Measurements from ENCODE around the gene SV2A. TPM values are rescaled to one million over a fixed set of nuclear protein-coding genes. Genes with fewer than 3 reads are reported as not detected.

The SV2A gene
- total and polyA plus RNA-seq, 8 donors, result 3.3 to 7.9 (median 6.2) TPM

- Histone ChIP-seq H3K27me3 (no peaks in the 10 kb centered on the region), H3K36me3 (peaks cover 0 to 54% of the 10 kb centered on the region in 2 donors), H3K9me3 (no peaks in the 10 kb centered on the region), H3K27ac (no peak overlapping the region), H3K4me3 (peak overlapping the region in 1 of 2 donors; percentile 89), H3K4me1 (peaks cover 7 to 51% of the 10 kb centered on the region in 2 donors)
- ATAC-seq, result no peak
- intact Hi-C loops (cut with DNase I), result no loop called here
- DNase-seq, result no peak
- no peak for TF ChIP-seq CTCF (IDR thresholded peaks at IDR 0.05)
These were observed 8.7 kb upstream of the SV2A start for GRCh38 chr1:149926296-149926695.

- intact Hi-C loops (cut with DNase I), result no loop called here
- Histone ChIP-seq H3K27ac (no peak overlapping the region), H3K4me1 (peaks cover 7 to 51% of the 10 kb centered on the region in 2 donors), H3K9me3 (no peaks in the 10 kb centered on the region), H3K27me3 (no peaks in the 10 kb centered on the region), H3K36me3 (peaks cover 0 to 56% of the 10 kb centered on the region in 2 donors), H3K4me3 (peak overlapping the region in 1 of 2 donors; percentile 89)
- DNase-seq, result no peak
- no peak for ATAC-seq
- no peak for TF ChIP-seq CTCF (IDR thresholded peaks at IDR 0.05)
These were observed 8.1 kb upstream of the SV2A start for GRCh38 chr1:149925751-149926150.

GRCh38 chr1:149925345-149925744 lies 7.7 kb upstream of the SV2A start:
- intact Hi-C loops (cut with DNase I), result no loop called here
- no peak for DNase-seq
- Histone ChIP-seq H3K4me1 (peaks cover 7 to 47% of the 10 kb centered on the region in 2 donors), H3K27me3 (no peaks in the 10 kb centered on the region), H3K4me3 (no peak overlapping the region), H3K9me3 (no peaks in the 10 kb centered on the region), H3K36me3 (peaks cover 0 to 56% of the 10 kb centered on the region in 2 donors), H3K27ac (no peak overlapping the region)
- ATAC-seq, result no peak
- TF ChIP-seq CTCF (IDR thresholded peaks at IDR 0.05), result no peak

- H3K27me3 ChIP-seq, result peaks cover 0 to 1% of the 10 kb centered on the region in 2 donors
- no peak for ATAC-seq
- H3K4me1 ChIP-seq, result peaks cover 7 to 32% of the 10 kb centered on the region in 2 donors
- H3K36me3 ChIP-seq, result peaks cover 0 to 56% of the 10 kb centered on the region in 2 donors
- intact Hi-C loops (cut with DNase I), result no loop called here
- DNase-seq, result no peak
- no peak for TF ChIP-seq CTCF (IDR thresholded peaks at IDR 0.05)
- no peak overlapping the region for H3K27ac ChIP-seq
- no peak overlapping the region for H3K4me3 ChIP-seq
- H3K9me3 ChIP-seq, result no peaks in the 10 kb centered on the region
These were observed 6.0 kb upstream of the SV2A start for GRCh38 chr1:149923626-149924025.

- Histone ChIP-seq H3K9me3 (no peaks in the 10 kb centered on the region), H3K4me1 (peaks cover 0 to 24% of the 10 kb centered on the region in 2 donors), H3K27ac (no peak overlapping the region), H3K36me3 (peaks cover 0 to 8% of the 10 kb centered on the region in 2 donors), H3K4me3 (peak overlapping the region in 1 of 2 donors; percentile 30), H3K27me3 (peaks cover 0 to 23% of the 10 kb centered on the region in 2 donors)
- intact Hi-C loops (cut with DNase I), result no loop called here
- no peak for DNase-seq
- no peak for TF ChIP-seq CTCF (IDR thresholded peaks at IDR 0.05)
- no peak for ATAC-seq
These were observed 769 bp downstream of the SV2A start for GRCh38 chr1:149916898-149917252.

Data from left lung (tissue), 10 donors.